HepG2 (cell line): ENCODE results near the gene ELP4.

Experiments
- DPF2 ChIP-seq: sonication (generic); formaldehyde crosslinking; IDR thresholded peaks from 2 replicates; pipeline ENCODE4 v1.4.0; 2020; ENCODE audit warnings: mild to moderate bottlenecking, low read depth, missing genetic modification reagents, borderline replicate concordance
- MAZ ChIP-seq, 2 experiments: sonication (generic) in 1 of 2; formaldehyde crosslinking in 1 of 2; IDR thresholded peaks; 2 replicates each; pipeline versions ENCODE4 v1.5.0 to v1.6.1; 2012 to 2020; ENCODE audit warnings: low read depth in 2 of 2, mild to moderate bottlenecking in 2 of 2, borderline replicate concordance in 1 of 2, improper control_type of control experiment in 1 of 2, low read length in 1 of 2, missing genetic modification reagents in 1 of 2, moderate library complexity in 1 of 2
- SP1 ChIP-seq, 2 experiments: fragments of 450-650 bp in 1 of 2; sonication (generic) in 1 of 2; formaldehyde crosslinking in 1 of 2; IDR thresholded peaks; 2 replicates each; pipeline versions ENCODE4 v1.4.0 to v1.6.1; 2016 to 2020; ENCODE audit warnings: missing genetic modification reagents in 1 of 2

GRCh38 chr11:31651822-31652221, 142.3 kb downstream of the ELP4 start:
- TF ChIP-seq DPF2 (no peak), MAZ (IDR thresholded peaks at IDR 0.05; ENCODE audit: borderline replicate concordance, low read depth, low read length) (no peak), MAZ (CRISPR knock-in tag; IDR thresholded peaks at IDR 0.05; ENCODE audit: low read depth) (no peak), SP1 (IDR thresholded peaks at IDR 0.05) (no peak), SP1 (CRISPR knock-in tag; IDR thresholded peaks at IDR 0.05) (no peak)
